WTC11 (cell line): ENCODE measurements around the gene ZNF438. TPM values are rescaled to one million over a fixed set of nuclear protein-coding genes. Genes with fewer than 3 reads are reported as not detected.
"Not testable (repeated sequence)": the region's sequence is repeated elsewhere in the genome, so short reads cannot be mapped to it uniquely, and the experiment has no call there.

Experiments used
- ATAC-seq: fragments of 200-7000 bp; cut with Tn5 transposase; 2 replicates; pipeline ENCODE4 v1.10.0; 2021; ENCODE audit warnings: mild to moderate bottlenecking, moderate library complexity
- CTCF ChIA-PET: fragments of 300-600 bp; sonication (Branson Sonifier 250); formaldehyde crosslinking; loops from one replicate; lab custom pipeline; 2021; ENCODE audit warnings: antibody characterized with exemption; lab: Charles Lee
- POLR2A ChIA-PET: fragments of 350-600 bp; sonication (Branson Sonifier 250); formaldehyde crosslinking; loops from one replicate; lab custom pipeline; 2021; ENCODE audit warnings: antibody characterized with exemption; lab: Charles Lee
- DNase-seq: peaks from one replicate; pipeline ENCODE4 v3.0.0; 2021; ENCODE audit warnings: low spot score
- H3K27ac Mint-ChIP-seq: 2 replicates; pipeline ENCODE4 v1.8.0; 2021; ENCODE audit warnings: mixed read lengths
- H3K27me3 Mint-ChIP-seq: 2 replicates; pipeline ENCODE4 v1.8.0; 2021; ENCODE audit warnings: low read depth, mild to moderate bottlenecking, moderate library complexity, mixed read lengths
- H3K36me3 Mint-ChIP-seq: 2 replicates; pipeline ENCODE4 v1.8.0; 2021; ENCODE audit warnings: mixed read lengths
- H3K4me1 Mint-ChIP-seq: 2 replicates; pipeline ENCODE4 v1.8.0; 2022; ENCODE audit warnings: mixed read lengths
- H3K4me3 Mint-ChIP-seq: 2 replicates; pipeline ENCODE4 v1.8.0; 2021; ENCODE audit warnings: mild to moderate bottlenecking, moderate library complexity, mixed read lengths
- H3K9me3 Mint-ChIP-seq: 2 replicates; pipeline ENCODE4 v1.8.0; 2021; ENCODE audit warnings: mixed read lengths
- E2F5 ChIP-seq: sonication (generic); formaldehyde crosslinking; IDR thresholded peaks from 2 replicates; pipeline ENCODE4 v1.8.1; 2022; ENCODE audit warnings: mild to moderate bottlenecking, moderate library complexity, missing genetic modification reagents
- GABPB1 ChIP-seq: sonication (generic); formaldehyde crosslinking; IDR thresholded peaks from 2 replicates; pipeline ENCODE4 v1.8.1; 2023; ENCODE audit warnings: mild to moderate bottlenecking, missing genetic modification reagents
- JAZF1 ChIP-seq: fragments of 250-450 bp; sonication (Bioruptor Pico); IDR thresholded peaks from 2 replicates; pipeline ENCODE4 v1.9.0; 2021; ENCODE audit warnings: moderate library complexity, mild to moderate bottlenecking, inconsistent platforms
- ZNF138 ChIP-seq: sonication (generic); formaldehyde crosslinking; conservative IDR thresholded peaks from 2 replicates; pipeline ENCODE4 v1.8.1; 2022; ENCODE audit warnings: mild to moderate bottlenecking, moderate library complexity, missing genetic modification reagents
- ZNF396 ChIP-seq: fragments of 250-450 bp; sonication (Bioruptor Pico); IDR thresholded peaks from 2 replicates; pipeline ENCODE4 v1.8.0; 2021; ENCODE audit warnings: mild to moderate bottlenecking, moderate library complexity, borderline replicate concordance
- ZNF512 ChIP-seq: sonication (generic); formaldehyde crosslinking; IDR thresholded peaks from 2 replicates; pipeline ENCODE4 v1.8.1; 2022; ENCODE audit warnings: missing genetic modification reagents, borderline replicate concordance
- ZNF532 ChIP-seq: fragments of 250-450 bp; sonication (Bioruptor Pico); IDR thresholded peaks from 2 replicates; pipeline ENCODE4 v1.9.0; 2021; ENCODE audit warnings: mild to moderate bottlenecking, borderline replicate concordance
- total RNA-seq: library from RNA; stranded (reverse); gene quantifications from 3 replicates; pipeline ENCODE4 v1.2.3, GENCODE V29; 2021
- TF ChIP-seq, protein P1 (sequence below): sonication (generic); formaldehyde crosslinking; IDR thresholded peaks from 2 replicates; pipeline ENCODE4 v1.8.1; 2023; ENCODE audit warnings: mild to moderate bottlenecking, missing genetic modification reagents
- TF ChIP-seq, protein P2 (sequence below): sonication (generic); formaldehyde crosslinking; IDR thresholded peaks from 2 replicates; pipeline ENCODE4 v1.8.1; 2023; ENCODE audit warnings: mild to moderate bottlenecking, missing genetic modification reagents
- TF ChIP-seq, protein P3 (sequence below): sonication (generic); formaldehyde crosslinking; IDR thresholded peaks from 2 replicates; pipeline ENCODE4 v1.8.1; 2022; ENCODE audit warnings: low read depth, missing genetic modification reagents, borderline replicate concordance
- TF ChIP-seq, protein P4 (sequence below): sonication (generic); formaldehyde crosslinking; IDR thresholded peaks from 2 replicates; pipeline ENCODE4 v1.8.0; 2022; ENCODE audit warnings: mild to moderate bottlenecking, missing genetic modification reagents

Gene ZNF438
- total RNA-seq, 1 experiment from 2014 or later = 1.9 TPM

- TF ChIP-seq, protein P1, sequence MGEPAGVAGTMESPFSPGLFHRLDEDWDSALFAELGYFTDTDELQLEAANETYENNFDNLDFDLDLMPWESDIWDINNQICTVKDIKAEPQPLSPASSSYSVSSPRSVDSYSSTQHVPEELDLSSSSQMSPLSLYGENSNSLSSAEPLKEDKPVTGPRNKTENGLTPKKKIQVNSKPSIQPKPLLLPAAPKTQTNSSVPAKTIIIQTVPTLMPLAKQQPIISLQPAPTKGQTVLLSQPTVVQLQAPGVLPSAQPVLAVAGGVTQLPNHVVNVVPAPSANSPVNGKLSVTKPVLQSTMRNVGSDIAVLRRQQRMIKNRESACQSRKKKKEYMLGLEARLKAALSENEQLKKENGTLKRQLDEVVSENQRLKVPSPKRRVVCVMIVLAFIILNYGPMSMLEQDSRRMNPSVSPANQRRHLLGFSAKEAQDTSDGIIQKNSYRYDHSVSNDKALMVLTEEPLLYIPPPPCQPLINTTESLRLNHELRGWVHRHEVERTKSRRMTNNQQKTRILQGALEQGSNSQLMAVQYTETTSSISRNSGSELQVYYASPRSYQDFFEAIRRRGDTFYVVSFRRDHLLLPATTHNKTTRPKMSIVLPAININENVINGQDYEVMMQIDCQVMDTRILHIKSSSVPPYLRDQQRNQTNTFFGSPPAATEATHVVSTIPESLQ (CRISPR knock-in tag) = no peak
- no peak for TF ChIP-seq ZNF396 (CRISPR knock-in tag)
- TF ChIP-seq E2F5 = no peak
- TF ChIP-seq, protein P2, sequence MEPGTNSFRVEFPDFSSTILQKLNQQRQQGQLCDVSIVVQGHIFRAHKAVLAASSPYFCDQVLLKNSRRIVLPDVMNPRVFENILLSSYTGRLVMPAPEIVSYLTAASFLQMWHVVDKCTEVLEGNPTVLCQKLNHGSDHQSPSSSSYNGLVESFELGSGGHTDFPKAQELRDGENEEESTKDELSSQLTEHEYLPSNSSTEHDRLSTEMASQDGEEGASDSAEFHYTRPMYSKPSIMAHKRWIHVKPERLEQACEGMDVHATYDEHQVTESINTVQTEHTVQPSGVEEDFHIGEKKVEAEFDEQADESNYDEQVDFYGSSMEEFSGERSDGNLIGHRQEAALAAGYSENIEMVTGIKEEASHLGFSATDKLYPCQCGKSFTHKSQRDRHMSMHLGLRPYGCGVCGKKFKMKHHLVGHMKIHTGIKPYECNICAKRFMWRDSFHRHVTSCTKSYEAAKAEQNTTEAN (CRISPR knock-in tag) = no peak
- no peak for TF ChIP-seq ZNF138
- no peak for TF ChIP-seq GABPB1 (CRISPR knock-in tag)
- TF ChIP-seq JAZF1 = no peak
- no peak for TF ChIP-seq ZNF532 (CRISPR knock-in tag)
- TF ChIP-seq, protein P3, sequence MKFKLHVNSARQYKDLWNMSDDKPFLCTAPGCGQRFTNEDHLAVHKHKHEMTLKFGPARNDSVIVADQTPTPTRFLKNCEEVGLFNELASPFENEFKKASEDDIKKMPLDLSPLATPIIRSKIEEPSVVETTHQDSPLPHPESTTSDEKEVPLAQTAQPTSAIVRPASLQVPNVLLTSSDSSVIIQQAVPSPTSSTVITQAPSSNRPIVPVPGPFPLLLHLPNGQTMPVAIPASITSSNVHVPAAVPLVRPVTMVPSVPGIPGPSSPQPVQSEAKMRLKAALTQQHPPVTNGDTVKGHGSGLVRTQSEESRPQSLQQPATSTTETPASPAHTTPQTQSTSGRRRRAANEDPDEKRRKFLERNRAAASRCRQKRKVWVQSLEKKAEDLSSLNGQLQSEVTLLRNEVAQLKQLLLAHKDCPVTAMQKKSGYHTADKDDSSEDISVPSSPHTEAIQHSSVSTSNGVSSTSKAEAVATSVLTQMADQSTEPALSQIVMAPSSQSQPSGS = no peak
- TF ChIP-seq, protein P4, sequence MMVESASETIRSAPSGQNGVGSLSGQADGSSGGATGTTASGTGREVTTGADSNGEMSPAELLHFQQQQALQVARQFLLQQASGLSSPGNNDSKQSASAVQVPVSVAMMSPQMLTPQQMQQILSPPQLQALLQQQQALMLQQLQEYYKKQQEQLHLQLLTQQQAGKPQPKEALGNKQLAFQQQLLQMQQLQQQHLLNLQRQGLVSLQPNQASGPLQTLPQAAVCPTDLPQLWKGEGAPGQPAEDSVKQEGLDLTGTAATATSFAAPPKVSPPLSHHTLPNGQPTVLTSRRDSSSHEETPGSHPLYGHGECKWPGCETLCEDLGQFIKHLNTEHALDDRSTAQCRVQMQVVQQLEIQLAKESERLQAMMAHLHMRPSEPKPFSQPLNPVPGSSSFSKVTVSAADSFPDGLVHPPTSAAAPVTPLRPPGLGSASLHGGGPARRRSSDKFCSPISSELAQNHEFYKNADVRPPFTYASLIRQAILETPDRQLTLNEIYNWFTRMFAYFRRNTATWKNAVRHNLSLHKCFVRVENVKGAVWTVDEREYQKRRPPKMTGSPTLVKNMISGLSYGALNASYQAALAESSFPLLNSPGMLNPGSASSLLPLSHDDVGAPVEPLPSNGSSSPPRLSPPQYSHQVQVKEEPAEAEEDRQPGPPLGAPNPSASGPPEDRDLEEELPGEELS (CRISPR knock-in tag) = no peak
- no peak for TF ChIP-seq ZNF512 (CRISPR knock-in tag)
- TF ChIP-seq, all 79 proteins: peak for 0
Measured at GRCh38 chr10:30984563-30985328, 46.9 kb downstream of the ZNF438 start (continued).

GRCh38 chr10:30983209-30983608 lies 48.5 kb downstream of the ZNF438 start:
- H3K4me1 Mint-ChIP-seq, H3K36me3 Mint-ChIP-seq, DNase-seq, H3K4me3 Mint-ChIP-seq, POLR2A ChIA-PET, H3K27ac Mint-ChIP-seq, H3K27me3 Mint-ChIP-seq, CTCF ChIA-PET, ATAC-seq: not testable (repeated sequence)
- H3K9me3 Mint-ChIP-seq = peaks cover 12% of the 10 kb centered on the region
